ENCODE measurements around the gene TBC1D8.

DNA sequence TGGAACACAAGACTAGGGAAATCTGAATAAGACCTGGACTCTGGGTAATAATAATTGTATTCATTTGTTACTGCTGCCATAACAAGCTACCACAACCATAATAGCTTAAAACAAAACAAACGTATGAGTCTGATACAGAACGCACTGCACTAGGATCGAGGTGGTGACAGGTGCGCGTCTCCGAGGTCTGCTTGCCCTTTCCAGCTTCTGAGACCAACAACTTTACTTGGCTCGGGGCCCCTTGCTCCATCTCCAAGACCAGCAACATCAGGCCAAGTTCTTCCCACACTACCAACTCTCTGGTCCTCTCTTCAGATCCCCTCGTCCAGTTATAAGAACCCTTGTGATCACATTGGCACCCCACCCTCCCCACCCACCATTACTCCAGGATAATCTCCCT, 42.8 kb downstream of the TBC1D8 start:
- TF ChIP-seq FOXA1 (IDR thresholded peaks at IDR 0.05; ENCODE audit: borderline replicate concordance) (no peak), YY1 (IDR thresholded peaks at IDR 0.05; ENCODE audit: borderline replicate concordance in 1 of 3, control insufficient read depth in 1 of 3, extremely low read depth in 1 of 3, insufficient read depth in 3 of 3, insufficient read length in 1 of 3, insufficient replicate concordance in 2 of 3, low read depth in 1 of 3, low read length in 2 of 3) (no peak), CHD4 (IDR thresholded peaks at IDR 0.05; ENCODE audit: insufficient read depth, insufficient replicate concordance, low read depth, low read length, poor library complexity, severe bottlenecking) (no peak), CTCF (IDR thresholded peaks at IDR 0.05 in 2 of 3, conservative IDR thresholded peaks at IDR 0.05 in 1 of 3; ENCODE audit: insufficient read depth in 2 of 3, low read depth in 1 of 3, low read length in 3 of 3) (no peak), EP300 (IDR thresholded peaks at IDR 0.05; ENCODE audit: low read length) (no peak)

All from K562 (cell line).